ENCODE data around the gene ACSM3.

ACSM3 gene

DNA sequence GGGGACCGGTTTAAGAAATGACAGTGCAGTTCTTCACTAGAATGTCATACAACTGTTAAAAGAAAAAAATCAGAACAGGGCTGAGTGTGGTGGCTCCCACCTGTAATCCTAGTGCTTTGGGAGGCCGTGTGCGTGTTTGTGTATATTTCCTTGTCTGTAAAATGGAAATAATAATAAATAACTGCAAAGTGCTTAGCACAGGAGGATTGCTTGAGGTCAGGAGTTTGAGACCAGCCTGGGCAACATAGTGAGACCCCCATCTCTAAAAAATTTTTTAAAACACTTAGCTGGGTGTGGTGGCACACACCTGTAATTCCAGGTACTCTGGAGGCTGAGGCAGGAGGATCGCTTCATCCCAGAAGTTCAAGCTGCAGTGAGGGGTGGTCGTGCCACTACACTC, 2.5 kb downstream of the ACSM3 start:
- DNase-seq (ENCODE audit: low read depth, low spot score), result no peak
- in situ Hi-C loops (cut with HindIII; ENCODE audit: low sequenced_read_pairs), result no loop called here
- no peak overlapping the region for H3K4me3 ChIP-seq (ENCODE audit: low read depth, low read length)
- TF ChIP-seq, protein P1, sequence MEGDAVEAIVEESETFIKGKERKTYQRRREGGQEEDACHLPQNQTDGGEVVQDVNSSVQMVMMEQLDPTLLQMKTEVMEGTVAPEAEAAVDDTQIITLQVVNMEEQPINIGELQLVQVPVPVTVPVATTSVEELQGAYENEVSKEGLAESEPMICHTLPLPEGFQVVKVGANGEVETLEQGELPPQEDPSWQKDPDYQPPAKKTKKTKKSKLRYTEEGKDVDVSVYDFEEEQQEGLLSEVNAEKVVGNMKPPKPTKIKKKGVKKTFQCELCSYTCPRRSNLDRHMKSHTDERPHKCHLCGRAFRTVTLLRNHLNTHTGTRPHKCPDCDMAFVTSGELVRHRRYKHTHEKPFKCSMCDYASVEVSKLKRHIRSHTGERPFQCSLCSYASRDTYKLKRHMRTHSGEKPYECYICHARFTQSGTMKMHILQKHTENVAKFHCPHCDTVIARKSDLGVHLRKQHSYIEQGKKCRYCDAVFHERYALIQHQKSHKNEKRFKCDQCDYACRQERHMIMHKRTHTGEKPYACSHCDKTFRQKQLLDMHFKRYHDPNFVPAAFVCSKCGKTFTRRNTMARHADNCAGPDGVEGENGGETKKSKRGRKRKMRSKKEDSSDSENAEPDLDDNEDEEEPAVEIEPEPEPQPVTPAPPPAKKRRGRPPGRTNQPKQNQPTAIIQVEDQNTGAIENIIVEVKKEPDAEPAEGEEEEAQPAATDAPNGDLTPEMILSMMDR (IDR thresholded peaks at IDR 0.05; ENCODE audit: low read depth, low read length), result no peak

DNA sequence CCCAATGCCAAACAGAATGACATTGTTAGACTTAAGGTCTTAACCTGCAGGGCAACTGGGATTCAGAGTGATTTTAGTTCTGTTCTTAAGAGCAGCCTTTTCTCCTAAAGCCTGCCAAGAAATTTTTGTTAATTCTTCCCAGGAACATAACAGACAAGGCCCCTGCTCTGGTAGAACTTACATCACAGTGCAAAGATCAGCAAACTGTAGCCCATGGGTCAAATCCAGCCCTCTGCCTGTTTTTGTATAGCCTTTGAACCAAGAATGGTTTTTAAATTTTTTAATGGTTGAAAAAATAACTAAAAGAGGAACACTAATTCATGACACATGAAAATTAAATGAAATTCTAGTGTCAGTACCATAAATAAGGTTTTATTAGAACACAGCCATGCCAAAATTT, 3.8 kb downstream of the ACSM3 start:
- H3K4me3 ChIP-seq (ENCODE audit: low read depth, low read length), result no peak overlapping the region
- TF ChIP-seq, protein P1 (IDR thresholded peaks at IDR 0.05; ENCODE audit: low read depth, low read length), result no peak
- in situ Hi-C loops (cut with HindIII; ENCODE audit: low sequenced_read_pairs), result no loop called here
- no peak for DNase-seq (ENCODE audit: low read depth, low spot score)

DNA sequence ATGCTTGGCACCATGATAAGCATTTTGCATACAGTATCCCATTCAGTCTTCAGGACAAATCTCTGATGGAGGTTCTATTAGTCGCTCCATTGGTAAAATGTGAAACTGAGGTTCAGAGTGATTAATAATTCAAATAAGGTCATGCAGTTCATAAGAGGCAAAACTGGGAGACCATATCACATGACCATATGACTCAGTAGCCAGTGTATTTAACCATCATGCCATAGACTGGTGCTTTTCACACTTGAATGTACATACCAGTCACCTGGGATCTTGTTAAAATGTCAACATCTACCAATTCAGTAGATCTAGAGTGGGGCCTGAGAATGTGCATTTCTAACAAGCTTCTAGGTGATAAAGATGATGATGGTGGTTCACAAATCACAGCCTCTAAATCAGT, 4.3 kb downstream of the ACSM3 start:
- in situ Hi-C loops (cut with HindIII; ENCODE audit: low sequenced_read_pairs), result no loop called here
- H3K4me3 ChIP-seq (ENCODE audit: low read depth, low read length), result no peak overlapping the region
- no peak for DNase-seq (ENCODE audit: low read depth, low spot score)
- TF ChIP-seq, protein P1 (IDR thresholded peaks at IDR 0.05; ENCODE audit: low read depth, low read length), result no peak

DNA sequence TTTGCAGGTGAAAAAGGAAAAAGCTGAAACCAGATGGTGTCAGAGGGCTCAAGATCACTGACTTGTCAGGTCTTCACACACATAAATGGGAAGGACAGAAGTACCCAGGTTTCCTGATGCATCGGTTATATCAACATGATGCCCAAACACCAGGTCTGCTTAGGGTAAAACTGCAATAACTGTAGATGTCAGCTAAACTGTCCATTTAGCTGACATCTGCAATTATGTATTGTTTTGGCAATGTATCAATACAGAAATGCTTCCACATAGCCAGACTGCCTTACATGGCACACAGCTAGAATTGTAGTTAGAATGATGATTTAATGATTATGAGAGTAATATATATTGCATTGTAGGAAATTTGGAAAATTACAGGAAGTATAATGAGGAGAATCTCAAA, 5.0 kb downstream of the ACSM3 start:
- no peak for DNase-seq (ENCODE audit: low read depth, low spot score)
- no peak overlapping the region for H3K4me3 ChIP-seq (ENCODE audit: low read depth, low read length)
- in situ Hi-C loops (cut with HindIII; ENCODE audit: low sequenced_read_pairs), result no loop called here
- TF ChIP-seq, protein P1 (IDR thresholded peaks at IDR 0.05; ENCODE audit: low read depth, low read length), result no peak

DNA sequence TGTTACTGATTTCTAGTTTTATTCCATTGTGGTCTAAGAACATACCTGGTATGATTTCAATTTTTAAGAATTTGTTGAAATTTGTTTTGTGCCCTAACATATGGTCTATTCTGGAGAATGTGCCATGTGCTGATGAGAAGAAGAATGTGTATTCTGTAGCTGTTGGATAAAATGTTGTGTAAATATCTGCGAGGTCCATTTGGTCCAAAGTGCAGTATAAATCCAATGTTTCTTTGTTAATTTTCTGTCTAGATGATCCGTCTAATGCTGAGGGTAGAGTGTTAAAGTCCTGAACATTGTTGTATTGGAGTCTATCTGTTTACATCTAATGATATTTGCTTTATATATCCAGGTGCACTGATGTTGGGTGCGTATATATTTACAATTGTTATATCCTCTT, 9.9 kb downstream of the ACSM3 start:
- no peak for DNase-seq (ENCODE audit: low read depth, low spot score)
- TF ChIP-seq, protein P1 (IDR thresholded peaks at IDR 0.05; ENCODE audit: low read depth, low read length), result no peak
- H3K4me3 ChIP-seq (ENCODE audit: low read depth, low read length), result no peak overlapping the region
- in situ Hi-C loops (cut with HindIII; ENCODE audit: low sequenced_read_pairs), result no loop called here

DNA sequence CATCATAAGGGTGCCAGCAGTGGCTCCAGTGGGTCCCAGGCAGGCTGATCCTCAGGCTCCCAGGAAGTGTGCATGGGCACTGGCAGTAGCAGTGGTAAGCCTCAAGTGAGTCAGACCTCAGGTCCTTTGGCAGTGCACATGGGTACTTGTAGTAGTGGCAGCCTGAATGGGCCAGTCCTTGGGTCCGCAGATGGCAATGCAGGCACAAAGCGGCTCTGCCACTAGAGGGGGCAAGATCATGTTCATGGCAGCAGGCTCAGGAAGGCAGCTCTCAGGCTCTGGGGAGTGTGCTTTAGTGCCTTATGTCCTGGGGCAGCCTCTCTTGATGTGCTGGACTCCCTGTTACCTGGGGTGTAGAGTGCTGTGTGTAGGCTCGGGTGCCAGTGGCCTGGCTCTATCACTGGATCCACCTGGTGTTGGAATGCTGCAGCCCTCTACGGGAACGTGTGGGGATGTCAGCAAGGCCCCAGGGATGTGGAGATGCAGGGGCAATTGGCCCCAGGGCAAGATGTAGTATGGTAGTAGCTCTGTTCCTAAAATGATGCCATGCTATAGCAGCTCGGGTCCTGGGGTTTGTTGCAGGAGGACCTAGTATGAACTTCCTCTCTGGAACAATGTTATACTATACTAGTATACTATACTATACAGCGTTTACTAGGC, 11.0 kb downstream of the ACSM3 start:
- in situ Hi-C loops (cut with HindIII; ENCODE audit: low sequenced_read_pairs), result no loop called here
- TF ChIP-seq, protein P1 (IDR thresholded peaks at IDR 0.05; ENCODE audit: low read depth, low read length), result peak; percentile 87
- peak; percentile 47 for DNase-seq (ENCODE audit: low read depth, low spot score)
- no peak overlapping the region for H3K4me3 ChIP-seq (ENCODE audit: low read depth, low read length)
